GM23338 (cell line): ENCODE data around the gene S100Z.

Experiments used
- CREB1 ChIP-seq: fragments of 250-450 bp; sonication (Bioruptor Pico); IDR thresholded peaks from 2 replicates; pipeline ENCODE4 v1.5.0; 2020; ENCODE audit warnings: low read depth, mild to moderate bottlenecking, moderate library complexity
- EZH2 ChIP-seq: fragments of 200-600 bp; sonication (generic); IDR thresholded peaks from one replicate; pipeline ENCODE4 v1.8.0; 2017; ENCODE audit warnings: antibody characterized with exemption, mild to moderate bottlenecking, low read depth; ENCODE audit not compliant: unreplicated experiment
- EZH2phosphoT487 ChIP-seq: fragments of 200-600 bp; sonication (generic); IDR thresholded peaks from one replicate; pipeline ENCODE4 v1.8.1; 2018; ENCODE audit warnings: antibody characterized with exemption; ENCODE audit not compliant: unreplicated experiment
- JUNB ChIP-seq: IDR thresholded peaks from one replicate; pipeline ENCODE4 v1.6.1; 2016; ENCODE audit warnings: antibody characterized with exemption; ENCODE audit not compliant: unreplicated experiment
- NANOG ChIP-seq: IDR thresholded peaks from 2 replicates; pipeline ENCODE4 v1.6.1; 2016; ENCODE audit warnings: antibody characterized with exemption, borderline replicate concordance
- POLR2AphosphoS5 ChIP-seq: IDR thresholded peaks from 2 replicates; pipeline ENCODE4 v1.6.1; 2016; ENCODE audit warnings: antibody characterized with exemption, low read depth
- TF ChIP-seq, protein P1 (sequence below), 2 experiments: fragments of 200-600 bp in 1 of 2; sonication (generic) in 1 of 2; conservative IDR thresholded peaks; 2 replicates each; pipeline versions ENCODE4 v1.5.1 to v1.6.1; 2016 to 2017; ENCODE audit warnings: antibody characterized with exemption in 2 of 2, low read depth in 2 of 2, mild to moderate bottlenecking in 2 of 2, moderate library complexity in 1 of 2
- TF ChIP-seq, protein P2 (sequence below): IDR thresholded peaks from 2 replicates; pipeline ENCODE4 v1.6.1; 2016; ENCODE audit warnings: antibody characterized with exemption

DNA sequence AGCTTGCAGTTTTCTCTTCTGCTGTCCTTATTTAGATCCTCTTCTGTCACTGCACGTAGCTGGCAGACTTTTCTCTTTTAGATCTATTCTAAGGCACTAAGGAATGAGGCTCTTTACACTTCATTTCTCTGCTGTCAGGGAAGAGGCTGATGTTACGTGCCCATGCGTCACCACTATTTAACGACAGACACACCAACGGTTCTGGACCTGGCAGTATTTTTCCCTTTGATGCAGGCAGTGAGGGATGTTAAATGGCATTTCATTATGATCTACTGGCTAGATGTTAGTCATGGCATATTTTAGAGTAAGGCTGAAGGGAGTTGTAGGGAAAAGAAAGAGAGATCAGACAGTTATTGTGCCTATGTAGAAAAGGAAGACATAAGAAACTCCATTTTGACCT lies 94.8 kb downstream of the S100Z start:
- no peak for TF ChIP-seq CREB1
- TF ChIP-seq POLR2AphosphoS5: no peak
- TF ChIP-seq, protein P1, sequence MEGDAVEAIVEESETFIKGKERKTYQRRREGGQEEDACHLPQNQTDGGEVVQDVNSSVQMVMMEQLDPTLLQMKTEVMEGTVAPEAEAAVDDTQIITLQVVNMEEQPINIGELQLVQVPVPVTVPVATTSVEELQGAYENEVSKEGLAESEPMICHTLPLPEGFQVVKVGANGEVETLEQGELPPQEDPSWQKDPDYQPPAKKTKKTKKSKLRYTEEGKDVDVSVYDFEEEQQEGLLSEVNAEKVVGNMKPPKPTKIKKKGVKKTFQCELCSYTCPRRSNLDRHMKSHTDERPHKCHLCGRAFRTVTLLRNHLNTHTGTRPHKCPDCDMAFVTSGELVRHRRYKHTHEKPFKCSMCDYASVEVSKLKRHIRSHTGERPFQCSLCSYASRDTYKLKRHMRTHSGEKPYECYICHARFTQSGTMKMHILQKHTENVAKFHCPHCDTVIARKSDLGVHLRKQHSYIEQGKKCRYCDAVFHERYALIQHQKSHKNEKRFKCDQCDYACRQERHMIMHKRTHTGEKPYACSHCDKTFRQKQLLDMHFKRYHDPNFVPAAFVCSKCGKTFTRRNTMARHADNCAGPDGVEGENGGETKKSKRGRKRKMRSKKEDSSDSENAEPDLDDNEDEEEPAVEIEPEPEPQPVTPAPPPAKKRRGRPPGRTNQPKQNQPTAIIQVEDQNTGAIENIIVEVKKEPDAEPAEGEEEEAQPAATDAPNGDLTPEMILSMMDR (conservative IDR thresholded peaks at IDR 0.05; ENCODE audit: low read depth in 2 of 2): no peak
- TF ChIP-seq JUNB: no peak
- no peak for TF ChIP-seq EZH2
- no peak for TF ChIP-seq NANOG
- TF ChIP-seq, protein P2, sequence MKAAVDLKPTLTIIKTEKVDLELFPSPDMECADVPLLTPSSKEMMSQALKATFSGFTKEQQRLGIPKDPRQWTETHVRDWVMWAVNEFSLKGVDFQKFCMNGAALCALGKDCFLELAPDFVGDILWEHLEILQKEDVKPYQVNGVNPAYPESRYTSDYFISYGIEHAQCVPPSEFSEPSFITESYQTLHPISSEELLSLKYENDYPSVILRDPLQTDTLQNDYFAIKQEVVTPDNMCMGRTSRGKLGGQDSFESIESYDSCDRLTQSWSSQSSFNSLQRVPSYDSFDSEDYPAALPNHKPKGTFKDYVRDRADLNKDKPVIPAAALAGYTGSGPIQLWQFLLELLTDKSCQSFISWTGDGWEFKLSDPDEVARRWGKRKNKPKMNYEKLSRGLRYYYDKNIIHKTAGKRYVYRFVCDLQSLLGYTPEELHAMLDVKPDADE: no peak
- no peak for TF ChIP-seq EZH2phosphoT487
